ENCODE measurements around the gene SSR3.

- TF ChIP-seq CTCF (IDR thresholded peaks at IDR 0.05): no peak
- no peak for TF ChIP-seq POLR2A (IDR thresholded peaks at IDR 0.05)
- no peak for TF ChIP-seq EP300 (IDR thresholded peaks at IDR 0.05)
Observed at GRCh38 chr3:156511987-156512677, 42.8 kb downstream of the SSR3 start.

Measured in gastroesophageal sphincter (tissue), 3 donors.